ENCODE measurements around the gene KLHDC7A. TPM values are rescaled to one million over a fixed set of nuclear protein-coding genes. Genes with fewer than 3 reads are reported as not detected.

Gene KLHDC7A
- polyA plus RNA-seq, 1 donor from 2014 or later, result 0.04 TPM

GRCh38 chr1:18466676-18467075 is 14.1 kb upstream of the KLHDC7A start:
- H4K20me1 ChIP-seq (ENCODE audit: insufficient read depth), result no peaks in the 10 kb centered on the region
- no peaks in the 10 kb centered on the region for H3F3A ChIP-seq (ENCODE audit: insufficient read depth, low read length, poor library complexity, severe bottlenecking)
- TF ChIP-seq RAD21 (conservative IDR thresholded peaks at IDR 0.05), result no peak
- TF ChIP-seq CTCF (IDR thresholded peaks at IDR 0.05; ENCODE audit: poor library complexity, severe bottlenecking), result no peak
- no peak for TF ChIP-seq EP300 (conservative IDR thresholded peaks at IDR 0.05; ENCODE audit: poor library complexity, severe bottlenecking)
- no peak for TF ChIP-seq MXI1 (conservative IDR thresholded peaks at IDR 0.05; ENCODE audit: poor library complexity, severe bottlenecking)
- no peak for TF ChIP-seq SMC3 (conservative IDR thresholded peaks at IDR 0.05; ENCODE audit: poor library complexity)
- no peak for TF ChIP-seq EZH2 (IDR thresholded peaks at IDR 0.05; ENCODE audit: borderline replicate concordance, insufficient read depth, low read length, poor library complexity, severe bottlenecking)
- TF ChIP-seq TAF1 (IDR thresholded peaks at IDR 0.05; ENCODE audit: low read depth), result no peak
- TF ChIP-seq POLR2AphosphoS5 (IDR thresholded peaks at IDR 0.05), result no peak
- TF ChIP-seq REST (IDR thresholded peaks at IDR 0.05; ENCODE audit: borderline replicate concordance), result no peak
- no peak overlapping the region for H3K4me3 ChIP-seq (ENCODE audit: low read length)
- no peak overlapping the region for H3K27ac ChIP-seq (ENCODE audit: low read length)
- no peak overlapping the region for H2AFZ ChIP-seq (ENCODE audit: low read depth, low read length)
- H3K79me2 ChIP-seq (replicated peaks; ENCODE audit: insufficient read depth, low read length), result no peaks in the 10 kb centered on the region
- no peaks in the 10 kb centered on the region for H3K36me3 ChIP-seq (ENCODE audit: insufficient read depth, low read length)
- no peaks in the 10 kb centered on the region for H3K9me2 ChIP-seq (ENCODE audit: insufficient read depth, low read length)
- H3K9me3 ChIP-seq (ENCODE audit: low read length), result no peaks in the 10 kb centered on the region
- no peak overlapping the region for H3K4me2 ChIP-seq (ENCODE audit: low read length)
- no peaks in the 10 kb centered on the region for H3K27me3 ChIP-seq (ENCODE audit: insufficient read depth, low read depth, low read length)
- H3K9ac ChIP-seq (ENCODE audit: low read length), result no peak overlapping the region

- no peaks in the 10 kb centered on the region for H3F3A ChIP-seq (ENCODE audit: insufficient read depth, low read length, poor library complexity, severe bottlenecking)
- H2AFZ ChIP-seq (ENCODE audit: low read depth, low read length), result no peak overlapping the region
- H3K9ac ChIP-seq (ENCODE audit: low read length), result no peak overlapping the region
- no peaks in the 10 kb centered on the region for H3K36me3 ChIP-seq (ENCODE audit: insufficient read depth, low read length)
- H3K79me2 ChIP-seq (replicated peaks; ENCODE audit: insufficient read depth, low read length), result no peaks in the 10 kb centered on the region
- H3K27me3 ChIP-seq (ENCODE audit: insufficient read depth, low read depth, low read length), result no peaks in the 10 kb centered on the region
- H3K9me2 ChIP-seq (ENCODE audit: insufficient read depth, low read length), result no peaks in the 10 kb centered on the region
- H3K27ac ChIP-seq (ENCODE audit: low read length), result no peak overlapping the region
- TF ChIP-seq MXI1 (conservative IDR thresholded peaks at IDR 0.05; ENCODE audit: poor library complexity, severe bottlenecking) (no peak), RAD21 (conservative IDR thresholded peaks at IDR 0.05) (no peak), SMC3 (conservative IDR thresholded peaks at IDR 0.05; ENCODE audit: poor library complexity) (no peak), REST (IDR thresholded peaks at IDR 0.05; ENCODE audit: borderline replicate concordance) (no peak), POLR2AphosphoS5 (IDR thresholded peaks at IDR 0.05) (no peak), TAF1 (IDR thresholded peaks at IDR 0.05; ENCODE audit: low read depth) (no peak), EP300 (conservative IDR thresholded peaks at IDR 0.05; ENCODE audit: poor library complexity, severe bottlenecking) (no peak), CTCF (IDR thresholded peaks at IDR 0.05; ENCODE audit: poor library complexity, severe bottlenecking) (no peak), EZH2 (IDR thresholded peaks at IDR 0.05; ENCODE audit: borderline replicate concordance, insufficient read depth, low read length, poor library complexity, severe bottlenecking) (no peak)
- H3K4me3 ChIP-seq (ENCODE audit: low read length), result no peak overlapping the region
- no peaks in the 10 kb centered on the region for H4K20me1 ChIP-seq (ENCODE audit: insufficient read depth)
- H3K4me2 ChIP-seq (ENCODE audit: low read length), result no peak overlapping the region
- no peaks in the 10 kb centered on the region for H3K9me3 ChIP-seq (ENCODE audit: low read length)
These were observed 12.2 kb upstream of the KLHDC7A start for GRCh38 chr1:18468570-18468969.
